Limb (tissue), 2 donors: ENCODE measurements around the gene ANKRD6.
A peak's percentile ranks its signal among the peaks of the same experiment; 100 is the strongest.
"Not testable (repeated sequence)": the region's sequence is repeated elsewhere in the genome, so short reads cannot be mapped to it uniquely, and the experiment has no call there.

ENCODE experiments used
- DNase-seq, 2 donors: peaks; one replicate each; pipeline ENCODE4 v3.0.0-alpha.2; 2016; ENCODE audit errors: extremely low spot score in 2 of 2

The ANKRD6 gene

GRCh38 chr6:89432875-89433251 lies at the start of gene ANKRD6:
Gene ANKRD6, plus strand, starts transcription at chr6:89433152. Its CDS starts 133,825 bp downstream, at chr6:89566977.
- peak; percentile 66 to 89 for DNase-seq

GRCh38 chr6:89385156-89385667 lies 47.7 kb upstream of the ANKRD6 start:
- DNase-seq = peak; percentile 24 to 40

GRCh38 chr6:89385846-89386245 lies 47.1 kb upstream of the ANKRD6 start:
- no peak for DNase-seq

GRCh38 chr6:89386917-89387491 lies 45.9 kb upstream of the ANKRD6 start:
- DNase-seq = no peak

- no peak for DNase-seq
Measured at GRCh38 chr6:89387516-89388201, 45.3 kb upstream of the ANKRD6 start.

- no peak for DNase-seq
Measured at GRCh38 chr6:89388846-89389245, 44.1 kb upstream of the ANKRD6 start.

- DNase-seq = no peak
Measured at GRCh38 chr6:89392823-89393222, 40.1 kb upstream of the ANKRD6 start.

GRCh38 chr6:89393659-89394058 lies 39.3 kb upstream of the ANKRD6 start:
- DNase-seq = no peak

- not testable (repeated sequence) for DNase-seq
Measured at GRCh38 chr6:89397884-89398283, 35.1 kb upstream of the ANKRD6 start.

GRCh38 chr6:89398762-89399525 lies 34.0 kb upstream of the ANKRD6 start:
- no peak for DNase-seq

- DNase-seq = no peak
Measured at GRCh38 chr6:89400050-89400449, 32.9 kb upstream of the ANKRD6 start.

- no peak for DNase-seq
Measured at GRCh38 chr6:89400912-89401399, 32.0 kb upstream of the ANKRD6 start.

GRCh38 chr6:89402776-89403175 lies 30.2 kb upstream of the ANKRD6 start:
- no peak for DNase-seq

GRCh38 chr6:89404512-89404911 lies 28.4 kb upstream of the ANKRD6 start:
- no peak for DNase-seq

- DNase-seq = no peak
Measured at GRCh38 chr6:89406141-89406540, 26.8 kb upstream of the ANKRD6 start.

- DNase-seq = no peak
Measured at GRCh38 chr6:89409461-89410035, 23.4 kb upstream of the ANKRD6 start.

- no peak for DNase-seq
Measured at GRCh38 chr6:89410231-89410761, 22.7 kb upstream of the ANKRD6 start.

- DNase-seq = no peak
Measured at GRCh38 chr6:89410788-89411144, 22.2 kb upstream of the ANKRD6 start.

GRCh38 chr6:89411145-89412070 lies 21.5 kb upstream of the ANKRD6 start:
- peak in 1 of 2 donors; percentile 74 for DNase-seq
